Measurements from ENCODE around the gene UBE2H. TPM values are rescaled to one million over a fixed set of nuclear protein-coding genes. Genes with fewer than 3 reads are reported as not detected.

Gene UBE2H
- total RNA-seq, 2 experiments from 2014 or later: 52.1 to 52.5 TPM

DNA sequence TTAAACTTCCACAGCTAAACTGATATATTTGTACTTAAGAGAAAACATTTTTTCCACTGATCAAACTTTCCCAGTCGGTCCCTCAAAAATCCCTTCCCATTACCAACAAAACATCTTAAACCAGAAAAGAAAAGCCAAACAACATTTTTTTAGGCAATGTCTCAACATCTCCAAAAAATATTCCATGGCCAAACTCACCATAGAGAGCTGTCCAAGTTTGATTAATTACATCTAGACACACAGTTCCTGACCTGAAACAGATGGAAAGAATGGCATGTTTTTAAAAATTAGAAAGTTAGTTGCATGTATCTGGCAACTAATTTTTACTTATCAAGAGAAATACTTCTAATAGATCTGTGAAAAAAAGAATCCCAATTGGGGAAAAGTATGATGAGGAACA is 95.4 kb downstream of the UBE2H start:
- Mint-ChIP-seq H3K36me3 (ENCODE audit: low read depth) (peaks cover 43% of the 10 kb centered on the region), H3K4me1 (ENCODE audit: low read depth) (peaks cover 95% of the 10 kb centered on the region), H3K27ac (no peak overlapping the region), H3K27me3 (no peaks in the 10 kb centered on the region), H3K9me3 (no peaks in the 10 kb centered on the region), H3K4me3 (no peak overlapping the region)
- CTCF ChIA-PET: no interaction called here
- ATAC-seq (ENCODE audit: poor library complexity): no peak
- TF ChIP-seq, protein P1, sequence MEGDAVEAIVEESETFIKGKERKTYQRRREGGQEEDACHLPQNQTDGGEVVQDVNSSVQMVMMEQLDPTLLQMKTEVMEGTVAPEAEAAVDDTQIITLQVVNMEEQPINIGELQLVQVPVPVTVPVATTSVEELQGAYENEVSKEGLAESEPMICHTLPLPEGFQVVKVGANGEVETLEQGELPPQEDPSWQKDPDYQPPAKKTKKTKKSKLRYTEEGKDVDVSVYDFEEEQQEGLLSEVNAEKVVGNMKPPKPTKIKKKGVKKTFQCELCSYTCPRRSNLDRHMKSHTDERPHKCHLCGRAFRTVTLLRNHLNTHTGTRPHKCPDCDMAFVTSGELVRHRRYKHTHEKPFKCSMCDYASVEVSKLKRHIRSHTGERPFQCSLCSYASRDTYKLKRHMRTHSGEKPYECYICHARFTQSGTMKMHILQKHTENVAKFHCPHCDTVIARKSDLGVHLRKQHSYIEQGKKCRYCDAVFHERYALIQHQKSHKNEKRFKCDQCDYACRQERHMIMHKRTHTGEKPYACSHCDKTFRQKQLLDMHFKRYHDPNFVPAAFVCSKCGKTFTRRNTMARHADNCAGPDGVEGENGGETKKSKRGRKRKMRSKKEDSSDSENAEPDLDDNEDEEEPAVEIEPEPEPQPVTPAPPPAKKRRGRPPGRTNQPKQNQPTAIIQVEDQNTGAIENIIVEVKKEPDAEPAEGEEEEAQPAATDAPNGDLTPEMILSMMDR (IDR thresholded peaks at IDR 0.05): no peak
- Histone ChIP-seq H3K36me3 (ENCODE audit: insufficient read depth, low read length) (peaks cover 6% of the 10 kb centered on the region), H3K27ac (ENCODE audit: low read depth in 1 of 2, low read length in 2 of 2) (no peak overlapping the region), H3K27me3 (ENCODE audit: control insufficient read depth in 1 of 2, insufficient read depth in 2 of 2, low read length in 2 of 2) (no peaks in the 10 kb centered on the region), H3K4me1 (ENCODE audit: insufficient read depth, low read length) (peaks cover 10% of the 10 kb centered on the region), H3K9me3 (ENCODE audit: control insufficient read depth in 1 of 2, insufficient read depth in 1 of 2, low read length in 2 of 2) (no peaks in the 10 kb centered on the region), H3K4me3 (ENCODE audit: low read length) (no peak overlapping the region)
- no peak for DNase-seq
- POLR2A ChIA-PET: no interaction called here
- intact Hi-C loops (cut with DNase I, micrococcal nuclease): no loop called here

DNA sequence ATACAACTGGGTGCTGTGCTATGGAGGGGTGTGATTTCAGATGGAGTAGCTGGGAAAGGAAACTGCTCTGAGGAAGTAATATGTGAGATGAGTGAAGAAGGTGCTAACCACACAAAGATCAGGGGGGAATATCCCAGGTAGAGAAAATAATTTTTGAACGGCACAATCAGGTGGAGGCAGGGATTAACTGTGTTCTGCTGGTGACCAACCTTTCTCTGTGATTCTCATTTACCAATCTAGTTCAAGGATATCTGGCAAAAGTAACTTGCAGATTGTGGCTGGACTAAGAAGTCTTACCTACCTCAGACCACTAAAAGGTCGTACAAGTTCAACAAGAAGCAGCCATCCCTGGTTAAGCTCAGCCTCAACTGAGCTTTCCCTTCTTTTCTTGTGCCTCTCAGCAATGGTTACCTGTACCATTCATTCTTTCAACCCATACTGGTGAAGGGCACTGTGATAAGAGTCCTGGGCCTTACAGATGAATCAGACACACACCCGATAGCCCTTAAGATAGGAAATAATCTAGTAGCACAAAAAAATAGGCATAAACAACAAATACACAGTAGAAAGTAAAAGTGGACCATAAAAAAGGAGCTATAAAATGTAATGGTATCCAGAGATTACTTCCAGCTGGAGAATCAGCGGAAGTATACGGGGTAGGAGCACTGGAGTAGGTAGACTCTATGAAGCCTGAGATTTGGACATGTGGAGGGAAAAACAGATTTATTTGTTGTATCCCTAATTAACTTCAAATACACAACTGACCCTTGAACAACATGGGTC is 96.6 kb downstream of the UBE2H start:
- DNase-seq (no peak), ATAC-seq (ENCODE audit: poor library complexity) (no peak)
- H3K9me3 Mint-ChIP-seq: no peaks in the 10 kb centered on the region
- H3K4me1 ChIP-seq (ENCODE audit: insufficient read depth, low read length): peaks cover 4% of the 10 kb centered on the region
- TF ChIP-seq, protein P1 (IDR thresholded peaks at IDR 0.05): no peak
- H3K36me3 Mint-ChIP-seq (ENCODE audit: low read depth): peaks cover 53% of the 10 kb centered on the region
- H3K9me3 ChIP-seq (ENCODE audit: control insufficient read depth in 1 of 2, insufficient read depth in 1 of 2, low read length in 2 of 2): no peaks in the 10 kb centered on the region
- no peak overlapping the region for H3K27ac ChIP-seq (ENCODE audit: low read depth in 1 of 2, low read length in 2 of 2)
- no peak overlapping the region for H3K4me3 ChIP-seq (ENCODE audit: low read length)
- no peaks in the 10 kb centered on the region for H3K27me3 ChIP-seq (ENCODE audit: control insufficient read depth in 1 of 2, insufficient read depth in 2 of 2, low read length in 2 of 2)
- H3K4me3 Mint-ChIP-seq: no peak overlapping the region
- ChIA-PET POLR2A (interaction anchor here (1.1 kb wide), 1 partner anchor 10 kb away, joined by 4 read pairs; no protein-coding TSS in a partner anchor), CTCF (interaction anchor here (1.1 kb wide), 1 partner anchor 243 kb away, joined by 3 read pairs; no protein-coding TSS in a partner anchor)
- no peak overlapping the region for H3K27ac Mint-ChIP-seq
- H3K36me3 ChIP-seq (ENCODE audit: insufficient read depth, low read length): peaks cover 6% of the 10 kb centered on the region
- peaks cover 93% of the 10 kb centered on the region for H3K4me1 Mint-ChIP-seq (ENCODE audit: low read depth)
- intact Hi-C loops (cut with DNase I, micrococcal nuclease): no loop called here
- no peaks in the 10 kb centered on the region for H3K27me3 Mint-ChIP-seq

- Mint-ChIP-seq H3K4me1 (ENCODE audit: low read depth) (peaks cover 94% of the 10 kb centered on the region), H3K36me3 (ENCODE audit: low read depth) (peaks cover 54% of the 10 kb centered on the region)
- intact Hi-C loops (cut with DNase I, micrococcal nuclease): no loop called here
Observed at GRCh38 chr7:129855234-129855673, 97.5 kb downstream of the UBE2H start.

More at GRCh38 chr7:129855234-129855673, 97.5 kb downstream of the UBE2H start:
- no peak overlapping the region for H3K27ac ChIP-seq (ENCODE audit: low read depth in 1 of 2, low read length in 2 of 2)
- H3K9me3 ChIP-seq (ENCODE audit: control insufficient read depth in 1 of 2, insufficient read depth in 1 of 2, low read length in 2 of 2): no peaks in the 10 kb centered on the region
- POLR2A ChIA-PET: interaction anchor here (1.1 kb wide), 1 partner anchor 9 kb away, joined by 4 read pairs; no protein-coding TSS in a partner anchor
- H3K27ac Mint-ChIP-seq: no peak overlapping the region
- H3K4me3 ChIP-seq (ENCODE audit: low read length): no peak overlapping the region
- no peaks in the 10 kb centered on the region for H3K4me1 ChIP-seq (ENCODE audit: insufficient read depth, low read length)
- peaks cover 6% of the 10 kb centered on the region for H3K36me3 ChIP-seq (ENCODE audit: insufficient read depth, low read length)
- H3K9me3 Mint-ChIP-seq: no peaks in the 10 kb centered on the region
- H3K4me3 Mint-ChIP-seq: no peak overlapping the region
- no peaks in the 10 kb centered on the region for H3K27me3 Mint-ChIP-seq
- DNase-seq (no peak), ATAC-seq (ENCODE audit: poor library complexity) (no peak)
- no peaks in the 10 kb centered on the region for H3K27me3 ChIP-seq (ENCODE audit: control insufficient read depth in 1 of 2, insufficient read depth in 2 of 2, low read length in 2 of 2)
- CTCF ChIA-PET: interaction anchor here (1.1 kb wide), 1 partner anchor 242 kb away, joined by 3 read pairs; no protein-coding TSS in a partner anchor
- TF ChIP-seq, protein P1 (IDR thresholded peaks at IDR 0.05): no peak

All from CD4-positive, alpha-beta T cell (primary cell).